Kidney tubule cell (primary cell): Measurements from ENCODE around the gene GGCT.

Source experiments
- DNase-seq: peaks from one replicate; pipeline ENCODE4 v3.0.0-alpha.2; 2018; ENCODE audit warnings: low spot score

Gene GGCT

DNA sequence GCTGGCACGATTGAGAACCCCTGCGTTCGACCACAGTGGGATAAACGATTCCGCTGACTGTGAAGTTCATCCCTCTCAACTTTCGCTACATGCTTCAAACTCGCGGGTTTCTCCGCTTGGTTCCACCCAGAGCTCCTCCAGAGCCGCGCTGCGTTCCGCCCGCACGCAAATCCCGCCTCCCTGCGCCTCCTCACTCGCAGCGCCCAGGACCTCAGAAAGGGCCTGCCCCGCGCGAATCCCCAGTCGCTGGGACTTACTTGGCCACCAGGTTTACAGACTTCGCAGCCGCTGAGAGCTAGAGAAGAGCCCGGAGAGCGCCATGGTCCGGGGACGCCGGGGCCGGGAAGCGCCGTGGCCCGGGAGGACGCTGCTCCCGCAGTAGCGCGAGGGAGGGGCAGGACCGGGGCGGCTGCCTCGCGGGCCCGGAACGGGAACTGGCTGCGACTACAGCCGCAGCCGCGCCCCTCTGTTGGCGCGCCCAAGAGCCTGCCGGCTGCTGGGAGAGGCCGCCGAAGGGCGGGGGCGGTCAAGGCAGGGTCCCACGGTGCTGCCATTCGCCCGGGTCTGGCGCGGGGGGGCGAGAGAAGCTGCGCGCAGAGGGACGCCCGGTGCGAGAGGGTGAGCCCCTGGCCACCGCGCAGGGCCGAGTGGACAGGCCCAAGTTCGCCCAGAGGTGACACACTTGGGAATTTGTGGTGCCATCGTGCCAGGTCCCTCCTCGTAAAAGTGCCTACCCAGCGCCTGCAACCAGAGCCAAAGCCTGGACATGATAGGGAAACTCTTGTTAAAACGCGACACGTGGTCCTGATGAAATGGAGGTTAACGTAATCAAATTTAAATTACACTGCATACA, 26.1 kb downstream of the GGCT start, which contains the start of gene NOD1:
TSS of gene NOD1 (minus strand) at position 436 of the 853 bp plus-strand sequence. CDS start 21,863 bp downstream, outside the sequence.
- peak; percentile 79 for DNase-seq

DNA sequence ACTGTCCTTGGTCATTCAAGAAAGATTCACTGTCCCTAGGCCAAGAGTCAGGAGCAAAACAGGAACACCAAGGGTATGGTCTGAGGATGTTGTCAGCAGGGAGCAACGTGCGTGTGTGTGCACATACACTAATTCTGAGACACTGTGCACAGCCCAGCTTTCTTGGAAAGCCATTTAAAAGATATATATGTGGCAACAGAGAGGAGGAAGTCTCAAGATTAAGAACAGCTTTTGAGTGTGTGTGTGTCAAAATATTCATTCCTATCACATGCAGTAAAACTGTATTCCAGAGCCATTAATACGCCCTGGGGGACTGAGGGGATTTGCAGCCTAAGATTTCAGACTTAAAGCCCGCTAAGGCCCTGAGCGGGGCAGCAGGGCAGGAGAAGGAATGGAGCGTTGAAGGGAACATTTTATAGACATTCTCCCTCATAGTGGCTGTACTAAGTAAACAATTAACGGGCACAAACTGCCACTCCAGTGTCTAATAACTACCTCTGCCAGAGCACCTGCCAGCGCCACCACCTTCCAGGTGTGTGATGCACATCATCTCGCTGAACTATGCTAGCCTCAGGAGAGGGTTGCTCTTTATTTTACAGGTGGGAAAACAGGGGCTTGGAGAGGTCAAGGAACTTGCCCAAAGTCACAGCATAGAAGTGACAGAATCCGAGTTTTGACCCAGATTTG, 28.0 kb downstream of the GGCT start:
- DNase-seq, result no peak

DNA sequence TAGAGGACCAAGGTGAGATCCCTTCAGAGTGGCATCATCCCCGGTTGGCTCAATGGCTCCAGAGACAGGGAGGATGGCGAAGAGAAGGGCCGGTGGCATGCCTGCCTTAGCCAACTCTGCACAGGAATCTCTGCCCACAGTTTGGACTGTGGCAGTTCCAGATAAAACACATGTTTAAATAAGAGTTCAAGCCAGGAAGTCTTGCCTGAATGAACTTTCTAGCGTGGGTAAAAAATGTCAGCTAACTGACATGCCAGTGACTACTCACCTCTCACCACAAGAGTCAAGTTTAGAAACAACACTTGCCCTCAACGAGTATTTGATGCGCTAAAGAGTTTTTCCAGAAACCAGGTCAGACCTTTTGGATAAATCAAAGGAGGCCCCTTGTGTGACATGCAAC, 29.0 kb downstream of the GGCT start:
- peak; percentile 68 for DNase-seq

DNA sequence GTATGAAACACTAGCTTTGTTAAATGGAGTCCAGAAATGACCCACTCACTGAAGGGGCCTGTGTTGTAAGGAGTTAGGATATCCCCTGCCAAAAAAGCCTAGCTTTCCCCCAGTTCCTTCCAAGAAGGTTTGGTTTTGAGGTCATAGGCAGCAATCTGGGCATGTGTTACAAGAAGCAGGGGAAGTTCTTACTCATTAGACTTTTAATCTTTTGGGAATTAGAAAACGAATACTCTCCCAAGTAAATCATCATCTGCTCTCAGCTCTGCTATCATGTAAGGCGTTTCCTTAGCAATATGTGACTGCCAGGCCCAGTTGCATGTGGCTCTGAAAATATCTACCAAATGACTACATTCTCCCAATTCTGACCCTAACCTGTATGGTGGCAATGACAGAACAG, 29.7 kb downstream of the GGCT start:
- DNase-seq, result no peak

DNA sequence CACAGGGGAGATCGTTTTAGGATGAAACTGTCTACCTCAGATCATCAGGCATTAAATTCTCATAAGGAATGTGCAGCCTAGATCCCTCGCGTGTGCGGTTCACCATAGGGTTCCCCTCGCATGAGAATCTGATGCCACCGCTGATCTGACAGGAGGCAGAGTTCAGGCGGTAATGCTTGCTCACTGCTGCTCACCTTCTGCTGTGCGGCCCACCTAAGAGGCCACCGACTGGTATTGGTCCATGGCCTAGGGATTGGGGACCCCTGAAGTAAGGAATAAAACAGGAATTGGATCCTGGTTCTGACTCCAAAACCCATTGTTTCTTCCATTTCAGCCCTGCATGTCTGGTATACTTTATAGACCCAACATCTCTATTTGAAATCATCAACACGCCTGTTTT, 30.1 kb downstream of the GGCT start:
- no peak for DNase-seq

DNA sequence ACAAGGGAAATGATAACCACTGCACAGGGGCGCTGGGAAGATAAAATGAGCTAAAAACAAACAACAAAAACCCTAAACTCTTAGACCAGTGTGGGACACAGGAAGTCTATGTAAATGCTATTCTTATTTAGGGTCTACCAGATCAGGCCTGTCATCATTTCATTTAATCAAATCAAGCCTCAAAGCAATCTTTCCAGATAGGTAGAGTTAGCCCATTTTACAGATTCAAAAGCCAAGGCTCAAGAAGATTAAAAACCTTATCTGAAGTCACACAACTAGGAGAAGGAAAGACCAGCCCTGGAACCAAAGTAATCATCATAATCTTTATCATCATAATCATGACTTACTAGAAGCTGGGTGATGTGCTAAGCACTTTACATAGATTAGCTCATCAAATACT, 30.7 kb downstream of the GGCT start:
- DNase-seq, result no peak

DNA sequence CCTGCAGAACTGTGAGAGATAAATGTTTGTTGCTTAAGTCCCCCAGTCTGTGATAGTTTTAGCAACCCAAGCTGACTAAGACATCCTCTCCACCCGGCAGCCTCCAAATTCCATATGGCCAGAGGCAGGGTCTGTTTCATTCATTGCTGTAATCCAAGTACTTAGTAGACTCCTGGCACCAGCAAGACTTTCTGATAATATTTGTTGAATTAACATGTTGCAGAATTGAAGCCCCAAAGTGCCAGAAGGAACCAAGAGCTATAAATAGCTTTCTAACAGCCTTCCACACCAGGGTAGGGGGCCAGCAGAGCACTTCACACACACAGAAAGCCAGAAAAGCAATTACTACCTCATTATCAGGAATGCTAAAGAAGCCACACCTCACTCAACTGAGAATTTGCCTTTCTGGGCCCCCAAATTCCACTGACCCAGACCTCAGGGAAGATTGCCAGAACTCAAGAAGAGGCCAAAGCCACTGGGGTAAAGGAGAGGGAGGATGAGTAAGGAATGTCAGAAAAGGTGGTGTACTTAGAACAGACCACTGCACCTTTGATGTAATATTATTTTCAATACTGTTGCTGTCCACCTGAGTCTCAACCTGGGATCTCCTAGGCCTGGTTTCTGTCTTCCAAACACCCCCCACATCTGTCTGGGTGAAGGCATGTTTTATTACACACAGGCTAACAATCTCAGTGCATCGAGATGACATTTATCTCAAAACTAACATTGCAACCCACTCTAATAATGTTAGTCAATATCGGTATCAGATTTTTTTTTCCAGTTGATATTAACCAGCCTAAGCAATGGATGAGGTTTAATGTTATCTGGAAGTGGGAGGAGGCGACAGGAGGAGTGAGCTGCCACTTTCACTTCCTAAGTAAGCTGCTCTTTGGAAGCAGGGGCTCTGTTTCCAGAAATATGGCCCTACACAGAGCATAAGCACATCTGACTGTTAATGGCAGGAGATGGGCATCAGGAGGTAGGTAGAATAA, 31.5 kb downstream of the GGCT start:
- DNase-seq, result no peak

DNA sequence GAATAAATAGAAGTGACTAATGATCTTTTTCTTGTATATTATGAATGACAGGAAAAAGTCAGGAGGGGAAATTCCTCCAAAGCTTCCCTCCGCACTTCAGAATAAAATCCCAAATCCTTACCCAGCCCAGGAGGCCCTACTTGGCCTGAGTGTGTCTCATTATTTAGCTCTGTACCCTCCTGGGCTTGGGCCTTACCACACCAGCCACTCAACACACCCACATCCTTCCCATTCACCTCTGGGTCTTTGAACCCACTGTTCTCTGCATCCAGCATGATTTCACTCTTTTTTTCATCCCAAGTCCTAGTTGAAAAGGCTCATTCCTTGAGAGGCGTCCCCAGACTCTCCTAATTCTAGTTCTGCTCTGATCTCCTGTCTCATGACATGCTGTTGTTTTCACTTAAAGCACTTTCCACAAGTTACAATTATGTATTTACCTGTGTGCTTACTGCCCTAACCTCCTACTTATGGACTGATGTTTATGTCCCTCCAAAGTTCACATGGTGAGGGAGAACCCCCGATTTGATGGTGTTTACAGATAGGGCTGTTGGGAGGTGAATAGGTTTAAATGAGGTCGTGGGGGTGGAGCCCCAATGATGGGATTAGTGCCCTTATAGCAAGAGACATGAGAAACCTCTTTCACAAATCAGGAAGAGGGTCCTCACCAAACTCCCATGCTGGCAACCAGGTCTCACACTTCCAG, 32.4 kb downstream of the GGCT start:
- DNase-seq, result no peak

DNA sequence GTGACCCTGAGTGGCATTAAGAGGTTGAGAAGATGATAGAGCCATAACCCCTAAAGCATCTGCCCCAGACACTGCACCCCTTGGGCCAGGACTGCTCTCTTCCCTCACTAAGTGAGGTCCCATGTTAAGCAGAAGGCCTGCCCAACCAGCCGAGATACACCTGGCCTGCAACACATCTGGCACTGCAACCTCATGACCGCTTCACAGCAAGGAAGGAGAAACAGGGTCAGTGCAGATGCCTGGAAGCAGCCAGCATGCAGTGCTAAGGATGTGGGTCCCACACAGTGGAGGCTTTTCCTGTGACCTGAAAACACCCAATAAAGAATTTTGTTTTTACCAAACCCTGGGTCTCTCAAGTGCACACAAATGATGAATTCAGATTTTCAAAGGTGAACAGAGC, 33.4 kb downstream of the GGCT start:
- no peak for DNase-seq

DNA sequence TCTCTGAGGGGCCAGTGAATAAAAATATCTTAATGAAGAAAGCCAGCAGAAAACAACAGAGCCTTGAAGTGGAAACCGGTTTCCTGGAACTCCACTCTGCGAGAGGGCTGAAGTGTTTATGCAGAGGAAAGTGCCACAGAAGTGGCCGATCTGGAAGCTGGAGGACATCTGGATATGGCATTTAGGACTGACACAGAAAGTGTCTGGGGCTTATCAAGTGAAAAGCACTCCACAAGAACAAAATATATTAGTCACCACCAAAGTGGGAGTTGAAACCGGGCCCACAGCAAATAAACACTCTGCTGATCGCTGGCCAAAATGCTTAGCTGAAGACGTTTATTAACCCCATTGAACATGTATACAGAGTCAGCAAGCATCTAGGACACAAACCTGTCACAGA, 33.9 kb downstream of the GGCT start:
- DNase-seq, result no peak

DNA sequence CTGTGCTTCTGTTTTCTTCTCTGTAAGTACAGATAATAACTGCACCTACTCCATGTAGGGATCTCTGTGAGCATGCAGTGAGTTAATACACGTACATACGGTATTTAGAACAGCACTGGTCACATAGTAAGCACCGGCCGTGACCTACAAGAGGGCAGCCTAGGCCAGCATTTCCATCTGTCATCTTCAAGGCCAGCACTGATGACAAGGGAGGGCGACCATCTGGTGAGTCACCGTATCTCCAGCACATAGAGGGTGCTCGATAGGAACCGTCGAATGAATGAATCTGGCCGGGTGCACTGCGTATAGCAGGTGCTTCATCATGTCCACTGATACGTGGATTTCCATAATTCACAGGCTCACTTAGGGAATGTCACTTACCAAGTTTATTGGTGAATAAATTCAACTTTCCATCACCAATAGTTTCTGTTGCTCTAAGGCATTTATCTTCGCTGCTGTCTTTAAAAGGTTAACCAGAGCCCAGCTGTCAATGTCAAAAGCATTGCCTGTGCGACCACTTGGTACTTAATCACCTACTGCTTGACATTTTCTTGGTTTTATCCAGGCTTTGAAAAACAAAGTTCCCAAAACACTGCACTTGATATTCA, 34.4 kb downstream of the GGCT start:
- peak; percentile 22 for DNase-seq

DNA sequence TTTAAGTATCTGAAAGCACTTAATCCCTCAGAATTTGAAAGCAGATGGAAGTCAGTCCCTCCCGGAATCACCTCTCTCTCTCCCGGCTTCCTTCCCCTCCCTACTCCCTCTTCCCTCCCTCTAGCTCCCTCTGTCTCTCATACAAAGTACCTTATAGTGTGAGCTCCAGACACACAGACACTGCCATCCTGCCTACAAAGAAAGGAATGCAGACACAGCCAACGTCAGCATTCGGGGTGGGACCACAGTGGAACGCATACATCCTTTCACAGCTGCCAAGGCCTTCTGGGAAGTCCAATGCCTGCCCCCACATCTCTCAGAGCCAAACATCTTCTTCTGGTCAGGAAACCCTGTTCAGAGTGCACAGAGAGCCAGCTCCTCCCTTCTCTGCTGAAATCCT, 35.3 kb downstream of the GGCT start:
- DNase-seq, result peak; percentile 95

DNA sequence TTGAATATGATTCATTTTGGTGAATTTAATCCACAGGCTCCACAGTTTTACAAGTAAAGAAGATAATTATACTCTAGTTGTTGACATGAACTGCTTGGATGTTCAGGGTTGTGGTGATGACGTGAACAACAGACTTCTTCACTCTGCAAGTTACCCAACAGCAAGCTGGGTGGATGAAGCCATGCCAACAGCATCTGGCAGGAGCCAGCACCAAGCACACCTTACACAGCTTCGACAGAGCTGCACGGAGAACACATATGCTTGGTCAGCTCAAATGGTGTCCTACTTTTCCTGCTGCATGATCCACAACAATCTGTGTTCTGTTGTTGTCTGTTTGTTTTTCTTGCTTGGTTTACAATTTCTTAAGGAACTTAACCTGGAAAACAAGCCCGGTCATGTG, 35.8 kb downstream of the GGCT start:
- DNase-seq, result no peak

DNA sequence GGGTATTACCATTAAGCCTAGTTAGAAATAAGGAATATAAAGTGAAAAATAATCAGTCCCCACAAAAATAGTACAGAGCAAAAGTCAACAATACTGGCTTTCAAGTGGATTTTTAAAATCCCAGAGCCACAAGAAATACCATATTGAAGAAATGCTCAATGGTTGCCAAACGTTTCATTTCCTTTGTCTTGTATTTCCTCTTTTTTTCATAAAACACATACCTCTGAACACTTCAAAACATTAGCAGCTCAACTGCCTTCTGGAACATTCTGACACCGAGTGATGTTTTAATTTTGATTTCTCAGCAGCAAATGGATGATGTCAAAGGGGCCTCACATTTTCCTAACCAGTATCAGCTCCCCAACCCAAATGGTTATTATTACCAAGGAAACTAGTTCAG, 36.6 kb downstream of the GGCT start:
- no peak for DNase-seq

DNA sequence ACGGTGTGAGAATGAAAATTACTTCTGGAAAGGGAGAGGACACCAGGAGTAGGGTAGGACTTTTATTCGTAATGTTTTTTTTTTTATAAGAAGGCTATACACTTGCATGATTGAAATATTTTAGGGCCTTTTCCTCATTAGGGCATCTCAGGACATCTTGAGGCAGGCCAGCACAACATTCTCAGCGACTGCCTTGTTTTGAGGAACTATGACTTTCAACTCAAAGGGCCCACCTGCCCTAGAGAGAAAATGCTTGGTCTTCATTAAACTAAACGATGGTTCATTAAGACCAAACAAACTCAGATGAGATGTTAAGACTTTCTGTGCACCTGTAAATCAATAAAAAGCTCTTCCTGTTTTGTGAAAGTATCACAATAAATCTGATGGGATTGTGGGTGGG, 37.4 kb downstream of the GGCT start:
- no peak for DNase-seq

DNA sequence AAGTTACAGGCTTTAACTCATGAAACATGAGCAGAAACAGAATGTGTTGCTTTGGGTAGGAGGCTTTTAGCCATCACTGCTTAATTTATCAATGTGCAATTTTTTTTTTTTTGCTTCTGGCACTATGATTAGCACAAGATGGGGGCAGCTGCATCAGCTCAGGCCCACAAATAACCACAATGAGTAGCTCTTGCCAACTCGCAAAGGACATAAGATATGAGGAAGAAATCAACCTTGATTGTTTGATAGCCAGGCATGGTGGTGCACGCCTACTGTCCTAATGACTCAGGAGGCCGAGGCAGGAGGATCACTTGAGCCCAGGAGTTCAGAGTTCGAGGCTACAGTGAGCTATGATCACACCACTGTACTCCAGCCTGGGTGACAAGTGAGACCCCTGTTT, 38.4 kb downstream of the GGCT start:
- DNase-seq, result no peak

DNA sequence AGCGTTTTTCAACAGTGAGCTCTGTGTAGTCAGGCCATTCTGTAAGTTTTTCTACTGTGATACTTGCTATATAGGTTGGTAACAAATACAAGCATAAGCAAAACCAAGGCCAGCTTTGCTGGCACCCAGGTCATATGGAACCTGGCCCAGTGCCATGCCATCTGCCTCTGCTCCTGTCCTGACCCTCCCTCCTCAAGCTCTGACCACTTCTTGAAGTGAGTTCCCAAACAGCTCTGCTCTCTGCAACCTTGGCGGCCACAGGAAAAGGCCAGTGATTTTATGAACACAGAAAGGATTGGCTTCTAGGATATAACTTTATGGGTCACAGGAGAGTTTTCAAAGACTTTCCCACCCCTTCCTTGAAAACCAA, 38.8 kb downstream of the GGCT start:
- DNase-seq, result no peak

DNA sequence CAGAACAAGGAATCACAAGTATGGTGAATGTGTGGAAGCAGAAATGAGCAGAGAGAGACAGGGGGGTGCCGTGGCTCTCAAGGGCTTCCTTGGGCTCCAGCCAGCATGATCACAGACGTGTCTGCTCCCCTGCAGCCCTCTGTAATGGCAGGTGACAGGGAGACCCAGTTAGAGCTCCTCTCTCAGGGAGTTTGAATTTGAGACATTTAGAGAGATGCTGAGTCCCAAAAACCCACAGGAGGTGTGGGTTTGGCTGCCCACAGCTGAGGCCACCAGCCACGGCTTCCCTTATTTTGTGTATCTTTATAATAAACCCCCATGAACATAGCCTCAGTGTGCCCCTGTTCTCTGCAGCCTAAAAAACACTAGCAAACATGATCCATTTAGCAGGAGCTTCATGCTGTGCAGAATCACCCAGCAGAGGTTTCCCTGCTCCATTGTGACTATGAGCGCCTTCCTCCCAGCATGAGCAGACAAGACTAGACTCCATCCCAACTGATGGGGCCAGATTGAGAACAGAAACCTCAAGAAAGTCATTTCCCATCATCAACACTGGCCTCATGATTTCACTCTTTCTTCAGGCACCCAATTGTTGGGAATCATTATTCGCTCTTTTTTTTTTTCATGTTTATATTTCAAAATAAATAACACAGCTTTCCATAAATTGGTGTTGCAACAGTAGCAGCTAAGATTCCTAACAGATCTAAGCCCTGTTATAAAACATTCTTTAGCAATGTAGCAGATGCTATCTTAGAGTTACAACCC, 39.4 kb downstream of the GGCT start:
- DNase-seq, result no peak

DNA sequence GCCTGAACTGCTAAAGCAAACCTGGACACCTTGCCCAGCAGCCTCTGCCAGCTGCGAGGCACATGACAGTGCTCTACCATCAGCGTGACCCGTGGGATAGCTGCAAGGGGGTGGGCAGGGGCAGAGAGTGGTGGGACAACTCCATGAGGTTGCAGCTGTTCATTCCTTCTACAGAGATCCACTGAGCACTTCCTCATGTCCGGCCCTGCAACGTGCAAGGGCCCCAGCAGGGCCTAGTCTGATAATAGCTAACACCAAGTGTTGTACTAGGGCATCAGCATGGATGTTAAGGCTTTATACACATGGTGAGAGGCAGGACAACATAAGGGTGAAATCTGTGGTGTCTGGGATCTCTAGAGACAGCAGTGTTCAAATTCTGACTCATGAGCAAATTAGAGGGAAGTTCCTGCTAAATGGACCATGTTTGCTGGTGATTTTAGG, 40.4 kb downstream of the GGCT start:
- DNase-seq, result peak; percentile 35

DNA sequence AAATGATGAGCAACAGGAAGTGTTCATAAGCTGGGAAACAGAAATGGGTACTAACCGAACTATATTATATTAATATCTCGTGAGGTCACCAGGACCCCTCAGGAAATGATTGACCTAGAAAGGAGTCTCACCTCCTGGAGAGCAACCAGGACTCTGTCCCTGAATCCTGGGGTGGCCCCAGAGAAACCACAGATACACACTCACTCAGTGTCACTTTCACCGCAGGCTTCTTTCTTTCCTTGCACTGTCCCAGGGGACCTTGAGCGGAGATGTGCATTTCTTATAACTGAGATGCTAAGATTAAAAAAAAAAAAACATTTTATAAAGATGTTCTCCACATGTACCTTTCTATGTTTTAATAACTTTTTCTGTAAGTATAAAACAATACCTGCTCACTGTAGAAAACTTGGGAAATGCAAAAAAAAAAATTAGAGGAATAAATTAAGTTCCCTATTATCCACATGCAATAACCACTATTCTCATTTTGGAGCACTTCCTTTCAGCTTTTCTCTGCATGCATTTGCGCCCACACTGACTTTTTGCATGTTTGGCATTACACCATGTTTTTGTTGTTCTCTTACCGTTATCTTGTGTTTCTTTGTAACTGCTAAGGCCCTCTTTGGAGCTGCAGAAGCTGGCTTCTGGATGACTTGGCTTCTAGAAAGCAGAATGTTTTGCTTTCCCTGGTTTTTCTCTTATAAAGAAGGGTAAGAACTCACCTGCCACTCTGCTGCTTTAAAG, 41.1 kb downstream of the GGCT start:
- no peak for DNase-seq
